SK-N-SH treated with all-trans-retinoic acid at 6 μM for 48 hours (cell line): Measurements from ENCODE around the gene VAV3.

Experiments
- ATAC-seq: fragments of 200-7000 bp; cut with Tn5 transposase; 3 replicates; pipeline ENCODE4 v1.9.1; 2020; ENCODE audit warnings: mild to moderate bottlenecking, moderate library complexity
- ARNTL ChIP-seq: fragments of 450-650 bp; formaldehyde crosslinking; IDR thresholded peaks from 2 replicates; pipeline ENCODE4 v1.5.0; 2020; ENCODE audit warnings: low read depth, mild to moderate bottlenecking, moderate library complexity, borderline replicate concordance
- BACH2 ChIP-seq: fragments of 250-450 bp; sonication (Bioruptor Pico); IDR thresholded peaks from 2 replicates; pipeline ENCODE4 v1.9.0; 2021; ENCODE audit warnings: mild to moderate bottlenecking, borderline replicate concordance
- GLIS3 ChIP-seq: fragments of 250-450 bp; sonication (Bioruptor Pico); IDR thresholded peaks from 2 replicates; pipeline ENCODE4 v1.5.0; 2020; ENCODE audit warnings: mild to moderate bottlenecking, moderate library complexity
- ISL1 ChIP-seq: fragments of 250-450 bp; sonication (Bioruptor Pico); IDR thresholded peaks from 2 replicates; pipeline ENCODE4 v2.1.2; 2022; ENCODE audit warnings: mild to moderate bottlenecking, moderate library complexity
- OSR1 ChIP-seq: fragments of 250-450 bp; sonication (Bioruptor Pico); IDR thresholded peaks from 2 replicates; pipeline ENCODE4 v1.8.0; 2022; ENCODE audit warnings: moderate library complexity, mild to moderate bottlenecking, inconsistent platforms
- PPARA ChIP-seq: fragments of 250-450 bp; sonication (Bioruptor Pico); IDR thresholded peaks from 2 replicates; pipeline ENCODE4 v1.5.0; 2020; ENCODE audit warnings: mild to moderate bottlenecking, borderline replicate concordance
- SNAI2 ChIP-seq: fragments of 250-450 bp; sonication (Bioruptor Pico); IDR thresholded peaks from 2 replicates; pipeline ENCODE4 v1.5.0; 2020; ENCODE audit warnings: mild to moderate bottlenecking, moderate library complexity
- TCF4 ChIP-seq: fragments of 250-450 bp; sonication (Bioruptor Pico); IDR thresholded peaks from 2 replicates; pipeline ENCODE4 v1.8.0; 2021; ENCODE audit warnings: mild to moderate bottlenecking, moderate library complexity, borderline replicate concordance
- TOX ChIP-seq: fragments of 250-450 bp; sonication (Bioruptor Pico); IDR thresholded peaks from 2 replicates; pipeline ENCODE4 v1.8.0; 2021; ENCODE audit warnings: mild to moderate bottlenecking, moderate library complexity, borderline replicate concordance
- ZC3H10 ChIP-seq: fragments of 250-450 bp; sonication (Bioruptor Pico); IDR thresholded peaks from 2 replicates; pipeline ENCODE4 v1.5.1; 2021; ENCODE audit warnings: mild to moderate bottlenecking, moderate library complexity
- ZFP3 ChIP-seq: fragments of 250-450 bp; sonication (Bioruptor Pico); IDR thresholded peaks from 2 replicates; pipeline ENCODE4 v1.5.0; 2020; ENCODE audit warnings: mild to moderate bottlenecking, moderate library complexity
- ZFP30 ChIP-seq: fragments of 450-650 bp; formaldehyde crosslinking; IDR thresholded peaks from 2 replicates; pipeline ENCODE4 v1.5.0; 2022; ENCODE audit warnings: mild to moderate bottlenecking, moderate library complexity
- ZNF565 ChIP-seq: fragments of 450-650 bp; formaldehyde crosslinking; conservative IDR thresholded peaks from 2 replicates; pipeline ENCODE4 v1.5.0; 2020; ENCODE audit warnings: low read depth, mild to moderate bottlenecking, moderate library complexity
- ZNF70 ChIP-seq: fragments of 450-650 bp; formaldehyde crosslinking; IDR thresholded peaks from 2 replicates; pipeline ENCODE4 v1.5.0; 2020; ENCODE audit warnings: mild to moderate bottlenecking, moderate library complexity
- ZNF8 ChIP-seq: fragments of 450-650 bp; formaldehyde crosslinking; IDR thresholded peaks from 2 replicates; pipeline ENCODE4 v1.5.0; 2020; ENCODE audit warnings: mild to moderate bottlenecking, moderate library complexity
- TF ChIP-seq, protein P1 (sequence below): fragments of 250-450 bp; sonication (Bioruptor Pico); IDR thresholded peaks from 2 replicates; pipeline ENCODE4 v1.5.1; 2020; ENCODE audit warnings: low read depth, mild to moderate bottlenecking, moderate library complexity
- TF ChIP-seq, protein P2 (sequence below): fragments of 250-450 bp; sonication (Bioruptor Pico); IDR thresholded peaks from 2 replicates; pipeline ENCODE4 v1.8.0; 2021; ENCODE audit warnings: low read depth, mild to moderate bottlenecking, moderate library complexity, borderline replicate concordance
- TF ChIP-seq, protein P3 (sequence below): fragments of 250-450 bp; sonication (Bioruptor Pico); IDR thresholded peaks from 2 replicates; pipeline ENCODE4 v1.5.1; 2021; ENCODE audit warnings: mild to moderate bottlenecking, moderate library complexity
- TF ChIP-seq, protein P4 (sequence below): fragments of 250-450 bp; sonication (Bioruptor Pico); IDR thresholded peaks from 2 replicates; pipeline ENCODE4 v1.5.0; 2020; ENCODE audit warnings: mild to moderate bottlenecking, moderate library complexity
- TF ChIP-seq, protein P5 (sequence below): fragments of 250-450 bp; sonication (Bioruptor Pico); IDR thresholded peaks from 2 replicates; pipeline ENCODE4 v1.8.0; 2020; ENCODE audit warnings: mild to moderate bottlenecking, moderate library complexity, borderline replicate concordance

The VAV3 gene

DNA sequence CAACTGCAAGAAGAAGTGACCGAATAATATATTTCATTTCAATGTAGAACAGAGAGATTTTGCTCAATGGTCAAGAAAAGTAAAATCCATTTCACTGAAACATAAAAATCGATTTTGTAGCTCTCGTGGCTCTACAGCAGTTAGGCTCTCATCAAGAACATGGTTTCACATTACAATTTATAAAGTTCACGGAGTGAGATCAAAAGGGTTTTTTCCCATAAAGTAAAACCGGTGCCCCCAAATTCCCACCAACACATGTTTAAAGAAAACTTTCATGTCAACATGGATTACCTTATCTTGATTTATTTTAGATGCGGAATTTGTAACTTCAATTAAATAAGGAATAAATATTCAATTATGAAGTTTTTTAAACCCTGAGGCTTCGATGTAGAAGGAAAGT, 16.3 kb upstream of the VAV3 start:
- ATAC-seq: no peak

DNA sequence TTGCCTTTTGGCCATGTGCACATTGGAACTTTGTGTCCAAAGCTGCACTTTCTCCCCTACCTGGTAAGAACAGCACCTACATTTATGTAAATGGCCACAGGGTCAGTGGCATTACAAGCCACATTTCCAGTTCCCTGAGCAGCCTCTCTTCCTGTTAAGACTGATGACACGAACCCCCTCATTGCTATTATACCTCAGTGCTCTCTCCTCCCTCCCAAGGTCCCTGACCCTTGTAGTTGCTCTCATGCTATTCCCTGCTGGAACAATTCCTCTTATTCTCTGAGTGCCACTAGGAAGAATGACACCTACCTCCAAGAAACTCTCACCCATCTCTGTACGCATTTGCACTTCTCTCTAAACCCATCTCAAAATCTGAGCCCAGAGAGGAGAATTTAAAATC, 14.9 kb upstream of the VAV3 start:
- ATAC-seq: no peak
- TF ChIP-seq BACH2 (CRISPR knock-in tag): no peak
- TF ChIP-seq ZFP30: no peak
- TF ChIP-seq GLIS3 (CRISPR knock-in tag): no peak
- TF ChIP-seq ISL1: no peak
- TF ChIP-seq, protein P1, sequence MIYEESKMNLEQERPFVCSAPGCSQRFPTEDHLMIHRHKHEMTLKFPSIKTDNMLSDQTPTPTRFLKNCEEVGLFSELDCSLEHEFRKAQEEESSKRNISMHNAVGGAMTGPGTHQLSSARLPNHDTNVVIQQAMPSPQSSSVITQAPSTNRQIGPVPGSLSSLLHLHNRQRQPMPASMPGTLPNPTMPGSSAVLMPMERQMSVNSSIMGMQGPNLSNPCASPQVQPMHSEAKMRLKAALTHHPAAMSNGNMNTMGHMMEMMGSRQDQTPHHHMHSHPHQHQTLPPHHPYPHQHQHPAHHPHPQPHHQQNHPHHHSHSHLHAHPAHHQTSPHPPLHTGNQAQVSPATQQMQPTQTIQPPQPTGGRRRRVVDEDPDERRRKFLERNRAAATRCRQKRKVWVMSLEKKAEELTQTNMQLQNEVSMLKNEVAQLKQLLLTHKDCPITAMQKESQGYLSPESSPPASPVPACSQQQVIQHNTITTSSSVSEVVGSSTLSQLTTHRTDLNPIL: no peak
- TF ChIP-seq OSR1: no peak
- no peak for TF ChIP-seq ZNF70 (CRISPR knock-in tag)
- TF ChIP-seq, all 23 proteins: peak for 0

More for the DNA sequence above, 16.3 kb upstream of the VAV3 start:
- TF ChIP-seq ZFP3 (no peak), PPARA (CRISPR knock-in tag) (no peak), SNAI2 (CRISPR knock-in tag) (no peak), ARNTL (no peak), ZNF70 (CRISPR knock-in tag) (no peak), OSR1 (no peak)
- TF ChIP-seq, protein P1: no peak
- TF ChIP-seq, protein P2, sequence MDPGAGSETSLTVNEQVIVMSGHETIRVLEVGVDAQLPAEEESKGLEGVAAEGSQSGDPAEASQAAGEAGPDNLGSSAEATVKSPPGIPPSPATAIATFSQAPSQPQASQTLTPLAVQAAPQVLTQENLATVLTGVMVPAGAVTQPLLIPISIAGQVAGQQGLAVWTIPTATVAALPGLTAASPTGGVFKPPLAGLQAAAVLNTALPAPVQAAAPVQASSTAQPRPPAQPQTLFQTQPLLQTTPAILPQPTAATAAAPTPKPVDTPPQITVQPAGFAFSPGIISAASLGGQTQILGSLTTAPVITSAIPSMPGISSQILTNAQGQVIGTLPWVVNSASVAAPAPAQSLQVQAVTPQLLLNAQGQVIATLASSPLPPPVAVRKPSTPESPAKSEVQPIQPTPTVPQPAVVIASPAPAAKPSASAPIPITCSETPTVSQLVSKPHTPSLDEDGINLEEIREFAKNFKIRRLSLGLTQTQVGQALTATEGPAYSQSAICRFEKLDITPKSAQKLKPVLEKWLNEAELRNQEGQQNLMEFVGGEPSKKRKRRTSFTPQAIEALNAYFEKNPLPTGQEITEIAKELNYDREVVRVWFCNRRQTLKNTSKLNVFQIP (CRISPR knock-in tag): no peak
- TF ChIP-seq, protein P3, sequence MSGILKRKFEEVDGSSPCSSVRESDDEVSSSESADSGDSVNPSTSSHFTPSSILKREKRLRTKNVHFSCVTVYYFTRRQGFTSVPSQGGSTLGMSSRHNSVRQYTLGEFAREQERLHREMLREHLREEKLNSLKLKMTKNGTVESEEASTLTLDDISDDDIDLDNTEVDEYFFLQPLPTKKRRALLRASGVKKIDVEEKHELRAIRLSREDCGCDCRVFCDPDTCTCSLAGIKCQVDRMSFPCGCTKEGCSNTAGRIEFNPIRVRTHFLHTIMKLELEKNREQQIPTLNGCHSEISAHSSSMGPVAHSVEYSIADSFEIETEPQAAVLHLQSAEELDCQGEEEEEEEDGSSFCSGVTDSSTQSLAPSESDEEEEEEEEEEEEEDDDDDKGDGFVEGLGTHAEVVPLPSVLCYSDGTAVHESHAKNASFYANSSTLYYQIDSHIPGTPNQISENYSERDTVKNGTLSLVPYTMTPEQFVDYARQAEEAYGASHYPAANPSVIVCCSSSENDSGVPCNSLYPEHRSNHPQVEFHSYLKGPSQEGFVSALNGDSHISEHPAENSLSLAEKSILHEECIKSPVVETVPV: no peak
- TF ChIP-seq, all 23 proteins: peak for 0

DNA sequence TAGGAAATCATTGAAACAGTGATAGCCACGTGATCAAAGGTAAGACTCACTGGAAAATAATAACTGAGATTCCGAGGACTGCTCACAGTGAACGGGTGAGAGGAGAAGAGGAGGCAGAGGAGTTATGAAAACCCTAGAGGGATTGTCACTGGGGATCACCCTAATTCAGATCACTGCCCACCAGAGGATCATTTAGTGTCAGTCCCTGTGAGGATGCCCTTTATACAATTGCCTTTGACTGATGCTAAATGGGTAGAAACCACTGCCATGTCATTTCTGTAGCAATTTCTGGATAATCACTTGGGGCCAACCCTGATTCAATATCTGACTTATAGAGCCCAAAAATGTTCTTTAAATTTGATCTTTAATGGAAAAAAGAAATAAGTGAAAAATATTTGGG, 14.1 kb upstream of the VAV3 start:
- TF ChIP-seq TCF4 (no peak), TOX (CRISPR knock-in tag) (no peak), SNAI2 (CRISPR knock-in tag) (no peak), GLIS3 (CRISPR knock-in tag) (no peak), ZFP3 (no peak), ZNF565 (CRISPR knock-in tag) (no peak), BACH2 (CRISPR knock-in tag) (no peak), OSR1 (no peak)
- TF ChIP-seq, protein P4, sequence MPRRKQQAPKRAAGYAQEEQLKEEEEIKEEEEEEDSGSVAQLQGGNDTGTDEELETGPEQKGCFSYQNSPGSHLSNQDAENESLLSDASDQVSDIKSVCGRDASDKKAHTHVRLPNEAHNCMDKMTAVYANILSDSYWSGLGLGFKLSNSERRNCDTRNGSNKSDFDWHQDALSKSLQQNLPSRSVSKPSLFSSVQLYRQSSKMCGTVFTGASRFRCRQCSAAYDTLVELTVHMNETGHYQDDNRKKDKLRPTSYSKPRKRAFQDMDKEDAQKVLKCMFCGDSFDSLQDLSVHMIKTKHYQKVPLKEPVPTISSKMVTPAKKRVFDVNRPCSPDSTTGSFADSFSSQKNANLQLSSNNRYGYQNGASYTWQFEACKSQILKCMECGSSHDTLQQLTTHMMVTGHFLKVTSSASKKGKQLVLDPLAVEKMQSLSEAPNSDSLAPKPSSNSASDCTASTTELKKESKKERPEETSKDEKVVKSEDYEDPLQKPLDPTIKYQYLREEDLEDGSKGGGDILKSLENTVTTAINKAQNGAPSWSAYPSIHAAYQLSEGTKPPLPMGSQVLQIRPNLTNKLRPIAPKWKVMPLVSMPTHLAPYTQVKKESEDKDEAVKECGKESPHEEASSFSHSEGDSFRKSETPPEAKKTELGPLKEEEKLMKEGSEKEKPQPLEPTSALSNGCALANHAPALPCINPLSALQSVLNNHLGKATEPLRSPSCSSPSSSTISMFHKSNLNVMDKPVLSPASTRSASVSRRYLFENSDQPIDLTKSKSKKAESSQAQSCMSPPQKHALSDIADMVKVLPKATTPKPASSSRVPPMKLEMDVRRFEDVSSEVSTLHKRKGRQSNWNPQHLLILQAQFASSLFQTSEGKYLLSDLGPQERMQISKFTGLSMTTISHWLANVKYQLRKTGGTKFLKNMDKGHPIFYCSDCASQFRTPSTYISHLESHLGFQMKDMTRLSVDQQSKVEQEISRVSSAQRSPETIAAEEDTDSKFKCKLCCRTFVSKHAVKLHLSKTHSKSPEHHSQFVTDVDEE (CRISPR knock-in tag): no peak
- TF ChIP-seq, all 23 proteins: peak for 0
- no peak for ATAC-seq

DNA sequence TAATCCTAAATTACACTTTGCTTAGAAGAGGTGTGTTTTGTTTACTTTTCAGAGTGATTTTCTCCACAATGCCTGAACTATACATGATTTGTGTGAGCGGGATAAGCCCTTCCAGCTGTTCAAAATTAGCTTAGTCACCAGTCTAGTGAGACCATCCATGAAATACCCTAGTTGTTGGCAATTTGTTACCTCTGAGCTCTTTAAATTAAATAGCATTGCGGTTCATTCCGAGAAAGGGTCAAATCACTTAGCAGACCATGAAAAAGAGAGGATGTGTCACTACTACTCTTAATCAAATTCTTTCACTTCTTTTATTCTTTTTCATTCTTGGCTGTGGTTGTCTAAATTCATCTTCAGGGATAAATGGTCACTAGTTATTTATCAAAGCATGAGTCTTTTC, 11.9 kb upstream of the VAV3 start:
- ATAC-seq: no peak
- TF ChIP-seq GLIS3 (CRISPR knock-in tag): no peak
- TF ChIP-seq ZNF8 (CRISPR knock-in tag): no peak
- TF ChIP-seq, protein P3: no peak
- TF ChIP-seq PPARA (CRISPR knock-in tag): no peak
- TF ChIP-seq TCF4: no peak
- TF ChIP-seq, protein P5, sequence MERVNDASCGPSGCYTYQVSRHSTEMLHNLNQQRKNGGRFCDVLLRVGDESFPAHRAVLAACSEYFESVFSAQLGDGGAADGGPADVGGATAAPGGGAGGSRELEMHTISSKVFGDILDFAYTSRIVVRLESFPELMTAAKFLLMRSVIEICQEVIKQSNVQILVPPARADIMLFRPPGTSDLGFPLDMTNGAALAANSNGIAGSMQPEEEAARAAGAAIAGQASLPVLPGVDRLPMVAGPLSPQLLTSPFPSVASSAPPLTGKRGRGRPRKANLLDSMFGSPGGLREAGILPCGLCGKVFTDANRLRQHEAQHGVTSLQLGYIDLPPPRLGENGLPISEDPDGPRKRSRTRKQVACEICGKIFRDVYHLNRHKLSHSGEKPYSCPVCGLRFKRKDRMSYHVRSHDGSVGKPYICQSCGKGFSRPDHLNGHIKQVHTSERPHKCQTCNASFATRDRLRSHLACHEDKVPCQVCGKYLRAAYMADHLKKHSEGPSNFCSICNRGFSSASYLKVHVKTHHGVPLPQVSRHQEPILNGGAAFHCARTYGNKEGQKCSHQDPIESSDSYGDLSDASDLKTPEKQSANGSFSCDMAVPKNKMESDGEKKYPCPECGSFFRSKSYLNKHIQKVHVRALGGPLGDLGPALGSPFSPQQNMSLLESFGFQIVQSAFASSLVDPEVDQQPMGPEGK (CRISPR knock-in tag): no peak
- TF ChIP-seq SNAI2 (CRISPR knock-in tag): no peak
- TF ChIP-seq ISL1: no peak
- no peak for TF ChIP-seq ZC3H10 (CRISPR knock-in tag)
- TF ChIP-seq, protein P2 (CRISPR knock-in tag): no peak
- TF ChIP-seq ZNF565 (CRISPR knock-in tag): no peak
- TF ChIP-seq ZFP30: no peak
- no peak for TF ChIP-seq ZNF70 (CRISPR knock-in tag)
- no peak for TF ChIP-seq TOX (CRISPR knock-in tag)
